GF-D8 (cell line): ENCODE measurements around the gene CRTAC1.

ENCODE experiments used
- DNase-seq: peaks from one replicate; lab custom pipeline; 2025; lab: John Stamatoyannopoulos, UW

The CRTAC1 gene

DNA sequence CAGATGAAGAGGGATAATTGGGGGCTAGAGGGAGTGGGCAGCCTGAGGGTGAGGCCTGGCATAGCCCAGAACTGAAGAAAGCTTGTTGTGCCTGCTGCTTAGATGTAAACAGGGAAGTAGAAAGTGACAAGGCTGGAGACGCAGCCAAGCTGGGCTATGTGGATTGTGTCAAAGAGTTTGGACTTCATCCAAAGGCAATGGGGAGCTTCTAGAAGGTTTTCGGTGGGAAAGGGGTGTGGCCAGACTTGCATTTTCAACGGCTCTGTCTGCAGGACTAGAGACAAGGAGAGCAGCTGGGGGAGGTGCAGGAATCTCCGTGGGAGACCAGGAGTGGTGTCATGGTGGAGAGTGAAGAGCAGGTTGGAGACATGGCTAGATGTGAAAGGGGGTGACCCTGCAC, 132.0 kb downstream of the CRTAC1 start:
- DNase-seq = no peak

DNA sequence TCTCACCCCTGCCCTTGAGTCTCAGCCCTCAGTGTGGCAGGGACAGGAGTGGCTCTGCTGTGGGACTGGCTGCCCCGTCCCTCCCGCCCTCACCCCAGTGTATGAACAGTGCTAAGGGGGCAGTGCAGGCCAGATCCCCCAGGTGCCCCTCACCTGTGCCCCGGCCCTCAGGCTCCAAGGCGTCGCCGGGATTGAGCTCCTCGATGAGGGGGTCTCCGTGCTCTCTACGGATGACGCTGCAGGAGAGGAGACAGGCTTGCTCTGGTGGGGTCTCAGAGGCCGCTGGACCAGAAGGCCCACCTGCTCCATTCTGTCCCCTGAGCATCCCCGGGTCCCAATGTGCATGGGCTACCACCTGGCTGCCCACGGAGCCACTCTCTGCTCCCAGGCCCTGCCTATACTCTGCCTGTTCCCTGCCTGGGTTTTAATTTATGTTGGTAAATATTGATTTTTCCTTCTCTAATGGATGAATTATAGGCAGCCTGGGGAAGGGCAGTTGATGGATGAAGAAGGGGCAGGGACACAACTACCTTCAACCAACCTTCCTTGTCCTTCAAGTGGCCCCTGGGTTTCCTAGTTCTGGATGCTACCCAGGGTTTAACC, 133.6 kb downstream of the CRTAC1 start:
- DNase-seq = no peak

DNA sequence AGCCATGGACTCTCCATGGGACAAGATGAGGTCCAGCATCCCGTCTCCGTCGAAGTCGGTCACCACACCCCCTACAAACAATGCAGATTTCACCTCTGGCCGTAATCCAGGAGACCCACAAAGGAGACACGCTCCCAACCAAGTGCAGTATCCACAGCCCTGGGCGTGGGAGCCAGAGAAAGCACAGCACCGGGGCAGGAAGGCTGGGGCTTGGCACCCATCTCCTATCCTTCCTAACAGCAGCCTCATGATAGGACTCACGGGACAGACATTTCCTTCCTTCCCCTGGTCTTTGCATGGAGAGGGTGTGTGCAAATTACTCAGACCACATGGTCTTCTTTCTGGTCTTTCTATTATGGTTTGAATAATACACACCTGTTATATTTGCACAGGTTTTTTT, 134.5 kb downstream of the CRTAC1 start:
- DNase-seq = no peak

DNA sequence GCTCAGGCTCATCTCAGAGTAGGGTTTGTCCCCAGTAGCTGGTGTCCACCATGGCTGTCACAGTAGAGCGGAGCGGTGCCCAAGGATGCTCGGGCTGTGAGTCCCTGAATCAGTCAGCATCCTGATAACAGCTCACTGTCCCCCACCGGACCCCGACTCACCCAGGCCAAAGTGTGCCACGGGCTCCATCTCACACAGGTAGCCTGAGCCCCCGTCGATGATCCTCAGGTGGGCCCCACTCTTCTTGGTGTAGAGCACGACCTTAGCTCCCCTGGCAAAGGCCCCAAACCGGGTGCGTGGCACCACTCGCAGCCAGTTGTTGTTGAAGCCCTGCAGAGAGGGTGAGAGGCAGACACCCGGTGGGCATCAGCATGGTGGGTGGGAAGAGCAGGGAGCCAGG, 135.3 kb downstream of the CRTAC1 start:
- DNase-seq = no peak

DNA sequence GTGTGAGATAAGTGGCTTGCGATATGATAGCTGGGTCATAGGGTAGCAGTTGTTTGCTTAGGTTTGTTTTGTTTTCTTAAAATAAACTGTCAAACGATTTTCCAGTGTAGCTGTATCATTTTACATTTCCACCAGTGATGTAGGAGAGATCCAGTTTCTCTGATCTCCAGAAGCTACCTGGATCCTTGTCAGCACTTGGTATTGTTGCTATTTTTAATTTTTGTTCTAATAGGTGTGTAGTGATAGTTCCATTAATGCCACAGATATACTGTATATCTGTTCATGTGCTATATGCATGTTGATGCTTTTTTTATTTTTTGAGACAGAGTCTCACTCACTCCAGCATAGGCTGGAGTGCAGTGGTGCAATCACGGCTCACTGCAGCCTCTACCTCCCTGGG, 136.3 kb downstream of the CRTAC1 start:
- no peak for DNase-seq

DNA sequence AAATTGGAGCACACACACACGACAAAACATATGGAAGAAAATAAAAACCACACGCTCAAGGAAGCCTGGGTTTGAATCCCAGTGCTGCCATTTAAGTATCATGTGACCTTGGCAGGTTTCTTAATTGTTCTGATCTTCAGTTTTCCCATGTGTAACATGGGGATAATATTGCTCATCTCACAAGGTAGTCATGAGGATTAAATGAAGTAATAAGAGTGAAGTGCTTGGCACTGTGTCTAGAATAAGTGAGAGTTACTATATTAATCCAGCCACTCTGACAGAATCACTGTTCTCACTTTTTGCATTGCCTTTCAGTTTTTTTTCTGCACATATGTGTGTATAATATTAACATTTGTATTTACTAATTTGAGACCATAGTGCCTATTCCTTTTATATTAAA, 137.5 kb downstream of the CRTAC1 start:
- no peak for DNase-seq

DNA sequence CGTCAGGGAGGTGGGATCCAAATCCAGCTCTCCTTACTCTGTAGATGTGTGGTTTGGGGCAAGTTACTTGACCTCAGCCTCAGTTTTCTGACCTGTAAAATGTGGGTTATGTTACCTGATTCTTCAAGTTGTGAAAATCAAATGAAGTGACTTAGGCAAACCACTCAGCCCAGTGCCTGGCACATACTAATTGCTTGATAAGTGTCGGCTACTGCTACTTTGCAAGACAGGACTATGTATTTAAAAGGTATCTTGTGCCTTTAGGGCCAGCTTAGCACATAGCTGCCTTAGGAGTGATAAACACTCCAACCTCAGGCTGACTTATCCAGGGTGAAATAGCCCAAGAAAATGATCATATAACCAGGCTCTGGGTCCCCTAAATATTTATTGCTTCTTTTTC, 137.9 kb downstream of the CRTAC1 start:
- no peak for DNase-seq

DNA sequence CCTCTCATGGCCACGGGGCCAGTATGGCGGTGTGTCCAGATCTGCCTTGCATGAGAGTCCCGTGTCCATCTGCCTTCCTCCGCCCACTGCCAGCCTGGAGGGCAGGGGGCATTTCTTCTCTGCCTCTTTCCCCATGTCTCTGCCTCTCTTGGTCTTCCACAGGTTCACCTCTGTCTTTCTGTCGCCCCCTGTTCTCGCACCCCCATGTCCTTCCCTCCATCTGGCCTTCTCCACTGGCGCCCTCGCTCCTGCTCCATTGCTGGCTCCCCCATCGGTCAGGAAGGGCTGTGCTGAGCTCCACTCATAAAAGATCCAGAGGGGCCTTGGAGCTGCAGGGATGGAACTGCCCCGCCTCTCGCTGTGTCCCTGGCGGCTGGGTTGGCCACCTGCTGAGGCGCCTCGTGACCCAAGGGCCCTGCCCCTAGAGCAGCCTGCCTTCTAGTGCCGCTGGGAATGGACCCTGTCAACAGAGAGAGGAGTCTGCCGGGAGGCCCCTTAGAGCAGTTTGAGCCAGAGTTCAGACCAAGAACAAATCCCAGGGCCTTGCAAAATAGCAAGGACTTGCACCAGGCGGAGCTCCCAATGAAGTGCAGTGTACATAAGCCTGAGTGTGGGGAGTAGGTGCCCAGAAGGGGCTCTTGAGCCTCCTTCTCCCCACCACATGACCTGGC, 138.8 kb downstream of the CRTAC1 start:
- no peak for DNase-seq

DNA sequence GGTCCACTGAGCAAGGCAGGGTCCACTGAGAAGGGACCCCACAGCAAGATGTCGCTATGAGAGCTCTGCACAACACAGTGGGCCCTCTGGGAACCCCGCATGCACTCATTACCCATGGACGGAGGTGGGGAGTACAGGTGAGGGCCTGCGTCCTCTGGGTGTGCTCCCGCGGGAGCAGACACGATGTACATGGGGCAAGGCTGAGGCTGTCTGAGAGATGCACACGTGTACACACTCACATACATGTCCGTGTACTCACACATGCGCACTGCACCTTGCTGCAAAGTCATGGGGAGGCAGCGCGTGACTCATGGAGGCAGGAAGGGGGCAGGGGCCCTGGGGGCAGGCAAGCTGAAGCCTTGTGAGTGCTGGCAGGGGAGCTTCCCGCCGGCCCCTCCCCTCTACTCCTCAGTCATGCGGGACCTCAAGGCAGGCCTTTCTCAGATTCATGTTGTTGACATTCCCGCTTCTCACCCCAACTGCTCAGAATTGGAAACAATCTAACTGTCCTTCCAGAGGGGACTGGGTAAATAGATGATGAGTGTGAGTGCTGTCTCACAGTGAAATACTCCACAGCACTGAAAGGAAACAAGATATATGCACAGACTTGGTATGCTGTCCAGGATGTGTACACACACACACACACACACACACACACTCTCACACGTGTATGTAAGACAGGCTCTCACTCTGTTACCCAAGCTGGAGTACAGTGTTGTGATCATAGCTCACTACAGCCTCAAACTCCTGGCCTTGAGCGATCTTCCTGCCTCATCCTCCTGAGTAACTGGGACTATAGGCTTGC, 140.8 kb downstream of the CRTAC1 start:
- no peak for DNase-seq

DNA sequence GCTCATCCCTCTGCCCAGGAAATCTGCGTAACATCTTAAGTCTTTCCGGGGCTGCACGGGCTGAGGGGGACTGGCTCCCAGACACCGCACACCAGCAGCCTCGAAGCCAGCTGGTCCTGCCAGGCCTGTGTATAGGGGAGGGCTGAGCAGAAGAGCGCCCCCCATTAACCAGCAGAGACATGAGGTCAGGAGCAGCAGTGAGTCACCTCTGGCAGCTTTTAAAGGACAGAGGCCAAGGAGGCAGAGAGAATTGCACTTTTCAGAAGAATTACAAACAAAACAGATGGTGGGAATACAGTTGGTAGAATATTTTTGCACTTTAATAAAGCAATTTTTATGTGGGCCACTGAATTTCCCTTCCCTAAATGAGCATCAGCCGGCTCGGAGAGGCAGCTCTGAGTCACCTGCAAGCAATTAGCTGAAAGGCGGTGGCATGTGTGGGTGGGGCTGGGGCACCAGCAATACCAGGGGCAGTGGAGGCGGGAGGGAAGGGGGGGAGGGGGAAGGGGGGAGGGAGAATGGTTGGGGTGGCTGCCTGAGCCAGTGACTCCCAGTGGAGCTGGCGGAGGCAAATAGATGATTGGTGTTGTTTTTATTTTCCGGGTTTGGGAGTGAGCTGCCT, 141.7 kb downstream of the CRTAC1 start:
- no peak for DNase-seq

DNA sequence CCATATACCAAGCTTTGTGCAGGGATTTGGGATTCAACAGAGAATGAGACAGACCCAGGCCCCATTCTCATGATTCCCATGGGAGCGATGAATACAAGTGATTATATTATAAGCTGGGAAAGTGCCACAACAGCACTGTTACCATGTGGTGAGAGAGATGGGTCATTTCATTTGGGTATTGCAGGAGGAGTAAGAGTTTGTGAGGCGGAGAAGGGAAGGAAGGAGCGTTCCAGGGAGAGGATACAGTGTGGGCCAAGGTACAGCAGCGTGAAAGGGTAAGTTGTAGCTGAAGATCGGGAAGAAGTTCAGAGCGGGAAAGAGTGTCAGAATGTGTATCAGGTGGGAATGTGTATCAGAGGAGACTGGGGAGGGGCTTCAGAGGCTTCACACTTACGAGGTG, 142.3 kb downstream of the CRTAC1 start:
- DNase-seq = no peak

DNA sequence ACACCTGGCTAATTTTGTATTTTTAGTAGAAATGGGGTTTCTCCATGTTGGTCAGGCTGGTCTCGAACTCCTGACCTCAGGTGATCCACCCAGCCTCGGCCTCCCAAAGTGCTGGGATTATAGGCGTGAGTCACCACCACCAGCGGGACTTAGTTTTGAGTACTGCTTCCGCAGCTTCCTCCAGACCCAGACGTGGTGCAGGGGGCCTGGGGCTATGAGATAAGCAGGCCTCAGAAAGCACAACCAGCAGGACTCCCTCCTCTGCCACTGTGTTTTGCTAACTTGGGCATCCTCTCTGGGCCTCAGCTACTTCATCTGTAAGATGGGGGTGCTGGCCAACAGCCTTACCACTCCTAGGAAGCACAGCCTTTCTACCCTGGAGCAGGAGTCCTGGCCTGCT, 143.0 kb downstream of the CRTAC1 start:
- no peak for DNase-seq

DNA sequence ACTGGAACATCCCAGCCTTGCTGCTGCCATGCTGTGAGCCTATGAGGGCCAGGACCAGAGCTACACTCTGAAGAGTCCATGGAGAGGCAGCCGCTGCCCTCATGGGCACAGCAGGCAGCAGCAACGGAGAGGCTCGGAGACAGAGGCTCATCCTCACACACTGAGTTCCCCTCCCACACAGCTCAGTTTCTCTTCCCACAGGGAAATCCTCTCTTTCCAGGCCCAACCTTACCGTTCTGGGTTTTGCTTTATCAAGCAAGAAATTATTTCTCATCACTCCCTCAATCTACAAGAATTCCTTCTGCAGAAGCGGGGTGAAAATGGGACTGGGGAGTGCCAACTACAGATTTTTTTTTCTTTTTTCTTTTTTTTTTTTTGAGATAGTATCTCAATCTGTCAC, 144.1 kb downstream of the CRTAC1 start:
- DNase-seq = no peak

DNA sequence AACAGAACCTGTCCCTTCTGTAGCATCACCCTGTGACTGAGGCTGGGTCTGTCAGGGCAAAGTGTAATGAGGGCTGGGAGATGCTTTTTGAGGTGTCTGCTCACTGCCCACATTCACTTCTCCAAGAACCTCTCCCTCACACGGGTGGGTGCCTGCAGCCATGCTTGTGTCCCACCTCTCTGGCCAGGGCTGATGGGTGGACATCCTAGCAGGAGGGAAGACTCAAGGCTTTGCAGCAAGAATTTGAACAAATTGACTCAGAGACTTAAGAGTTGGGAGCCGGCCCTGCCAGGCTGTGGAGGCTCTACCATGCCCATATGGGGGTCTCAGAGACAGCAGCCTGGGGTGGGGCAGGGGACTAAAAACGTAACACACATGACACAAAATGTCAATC, 147.3 kb downstream of the CRTAC1 start:
- no peak for DNase-seq

DNA sequence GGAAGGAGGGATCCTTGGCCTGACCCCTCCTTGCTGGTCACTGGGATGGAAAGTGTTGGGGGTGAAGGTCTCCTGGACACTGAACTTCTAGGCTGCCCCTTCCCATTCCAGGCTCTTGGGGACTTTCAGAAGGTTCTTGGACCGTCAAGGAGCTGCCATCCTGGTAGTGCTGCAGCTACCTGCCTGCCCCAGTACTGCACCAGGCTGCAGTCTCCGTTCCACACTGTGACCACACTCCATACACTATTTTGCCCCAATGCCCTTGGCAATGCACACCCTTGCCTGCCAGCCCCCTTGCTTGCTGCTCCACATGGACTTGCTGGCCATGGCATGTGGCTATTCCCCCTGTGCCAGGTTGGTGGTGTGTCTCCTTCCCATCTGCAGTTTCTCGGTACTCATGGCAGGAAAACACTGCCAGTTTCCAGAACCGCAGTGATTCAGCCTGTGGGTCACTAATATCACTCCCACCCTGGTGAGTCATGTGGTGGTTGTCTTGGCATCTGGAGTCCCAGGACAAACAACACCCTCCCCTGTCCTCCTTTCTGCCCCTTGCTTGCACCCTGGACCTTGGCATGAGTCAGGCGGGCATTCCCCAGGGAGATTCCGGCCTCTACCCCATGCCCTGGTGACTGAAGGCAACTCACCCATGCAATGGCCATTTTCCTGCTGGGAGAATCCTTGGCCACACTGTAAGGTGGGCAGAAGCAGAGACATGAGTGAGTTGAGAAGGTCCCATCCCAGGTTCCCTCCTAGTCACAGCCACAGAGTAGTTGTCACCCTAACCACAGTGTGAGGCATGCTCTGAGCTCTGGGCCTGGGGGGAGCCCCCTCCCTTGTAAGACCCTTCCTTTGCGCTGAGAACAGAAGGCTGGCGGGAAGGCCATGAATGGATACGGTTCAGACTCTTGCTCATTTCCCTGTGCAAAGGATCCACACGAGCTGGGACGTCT, 148.0 kb downstream of the CRTAC1 start:
- DNase-seq = no peak

DNA sequence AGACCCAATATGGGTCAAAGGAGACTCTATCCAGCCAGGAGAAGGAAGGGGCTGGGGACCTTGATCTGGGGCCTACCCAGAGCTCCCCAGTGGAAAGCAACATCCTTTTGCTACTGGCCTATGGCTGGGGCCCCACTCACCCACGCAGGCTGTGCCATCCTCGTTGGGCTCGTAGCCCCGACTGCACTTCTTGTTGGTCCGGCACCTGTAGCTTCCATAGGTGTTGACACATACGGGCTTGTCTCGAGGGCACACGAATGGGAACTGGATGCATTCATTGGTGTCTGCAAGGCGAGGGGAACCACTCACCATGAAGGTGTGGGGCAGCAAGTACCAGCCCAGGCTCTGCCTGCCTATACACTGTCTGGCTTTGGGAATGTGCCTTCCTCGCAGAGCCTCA, 150.3 kb downstream of the CRTAC1 start:
- DNase-seq = no peak

DNA sequence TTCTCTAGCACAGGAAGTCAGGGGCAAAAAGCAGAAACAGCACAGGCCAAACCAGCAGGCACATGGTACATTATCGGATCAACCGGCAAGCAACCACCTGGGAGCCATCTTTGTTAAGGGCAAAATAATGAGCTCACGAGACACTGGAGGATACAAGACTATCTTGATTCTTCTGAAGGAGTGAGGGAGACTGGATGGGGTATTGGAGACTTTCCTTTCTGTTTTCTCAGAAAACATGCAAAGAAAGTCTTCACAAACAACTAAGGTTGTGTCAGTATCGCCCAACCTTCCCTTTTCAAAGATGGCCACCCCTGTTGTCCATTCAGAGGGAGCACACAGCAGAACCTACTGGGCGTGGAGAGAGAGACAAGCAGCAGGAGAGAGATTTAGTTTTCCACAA, 151.2 kb downstream of the CRTAC1 start:
- no peak for DNase-seq

DNA sequence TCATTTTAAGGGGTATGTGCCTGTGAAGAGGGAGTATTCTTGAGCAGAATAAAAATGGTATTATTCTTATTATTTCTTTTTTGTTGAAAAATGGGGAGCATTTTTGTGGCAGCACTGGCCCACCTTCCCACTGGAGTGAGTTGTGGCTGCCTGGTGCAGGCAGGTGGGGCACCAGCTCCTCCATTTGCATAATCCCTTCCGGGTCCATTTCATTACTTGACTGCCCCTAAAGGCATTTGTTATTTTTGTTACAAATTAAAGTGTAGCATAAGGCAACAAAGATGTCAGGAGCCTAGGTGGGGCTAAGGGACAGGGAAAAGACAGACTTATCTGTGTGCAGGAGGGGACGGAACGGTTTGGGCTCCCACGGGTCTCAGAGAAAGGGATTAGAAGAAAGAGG, 154.0 kb downstream of the CRTAC1 start:
- DNase-seq = no peak

DNA sequence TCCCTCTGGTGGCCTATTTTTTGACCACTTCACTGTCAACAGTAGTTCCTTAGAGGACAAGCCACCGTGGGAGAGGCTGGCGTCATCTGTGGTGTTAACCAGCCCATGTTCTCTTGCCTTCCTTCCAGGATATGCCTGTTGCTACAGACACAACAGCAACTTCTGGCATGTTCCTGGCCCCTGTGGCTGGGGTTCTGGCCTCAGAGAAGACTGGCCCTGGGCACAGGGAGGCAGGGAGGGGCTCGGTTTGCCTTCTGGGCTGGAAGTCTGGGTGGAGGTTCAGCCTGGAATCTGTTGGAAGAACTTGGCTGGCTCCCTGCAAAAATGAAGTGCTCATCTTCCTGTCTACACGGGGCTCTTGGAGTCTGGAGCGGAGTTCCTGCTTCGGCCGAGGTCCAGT, 155.0 kb downstream of the CRTAC1 start:
- DNase-seq = no peak

DNA sequence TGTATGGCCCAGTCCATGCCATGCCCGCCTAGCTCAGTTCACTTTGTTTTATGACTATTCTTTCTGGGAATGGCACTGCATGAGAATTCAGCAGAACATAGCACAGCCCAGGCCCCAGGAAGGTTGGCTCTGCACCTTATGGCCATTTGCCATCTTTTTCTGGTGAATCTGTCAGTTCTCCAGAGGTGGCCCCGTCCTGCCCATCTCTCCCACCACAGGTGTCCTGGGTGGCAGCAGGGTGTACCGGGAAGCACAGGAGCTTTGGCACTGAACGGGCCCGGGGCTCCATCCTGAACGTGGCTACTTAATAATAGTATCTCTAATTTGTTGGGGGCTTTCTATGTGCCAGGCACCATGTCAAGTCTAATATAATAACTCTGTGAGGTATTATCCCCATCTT, 156.1 kb downstream of the CRTAC1 start:
- no peak for DNase-seq

DNA sequence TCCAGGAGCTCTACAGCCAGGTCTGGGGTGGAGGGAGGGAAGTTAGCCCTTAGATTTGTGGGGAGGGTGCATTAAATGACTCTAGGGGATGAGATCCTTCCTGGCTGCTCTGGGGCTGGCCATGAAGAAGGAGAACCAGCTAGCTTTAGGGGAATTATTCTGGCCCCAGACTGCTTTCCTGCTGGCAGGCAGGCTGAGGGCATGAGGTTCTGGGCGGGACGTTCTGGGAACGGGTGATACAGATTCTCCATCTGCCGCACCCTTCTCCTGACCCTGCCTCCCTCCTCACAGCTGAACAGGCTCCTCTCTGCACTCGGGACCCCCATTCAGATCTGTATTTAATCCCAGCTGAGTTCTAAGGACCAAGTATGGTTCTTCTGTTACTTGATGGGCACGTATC, 156.9 kb downstream of the CRTAC1 start:
- DNase-seq = no peak

DNA sequence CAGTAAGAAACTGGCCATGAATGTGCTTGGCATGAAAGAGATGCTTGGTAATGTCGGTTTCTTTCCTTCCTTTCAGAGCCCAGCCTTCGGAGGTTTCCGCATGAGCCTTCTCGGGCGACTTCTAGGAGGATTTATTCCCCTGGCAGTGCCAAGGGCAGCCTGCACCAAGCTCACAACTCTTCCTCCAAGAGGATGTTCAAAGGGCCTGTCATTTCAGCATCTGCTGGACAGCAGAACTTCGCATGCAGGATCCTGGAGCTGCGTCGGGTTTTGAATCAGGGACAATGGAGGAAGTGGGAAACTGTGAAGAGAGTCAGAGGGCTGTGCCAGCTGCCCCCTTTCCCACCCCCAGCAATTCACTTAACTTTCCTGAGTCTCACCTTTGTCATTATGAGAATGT, 159.4 kb downstream of the CRTAC1 start:
- DNase-seq = no peak
